ENCODE results near the gene SMG9.

GRCh38 chr19:43782689-43783231 is 28.0 kb upstream of the SMG9 start:
- TF ChIP-seq MAX (IDR thresholded peaks at IDR 0.05) (no peak), USF1 (IDR thresholded peaks at IDR 0.05) (no peak), NFIC (IDR thresholded peaks at IDR 0.05) (no peak), TEAD4 (IDR thresholded peaks at IDR 0.05) (no peak)
